ENCODE results near the gene MAGI1.
"Not testable (repeated sequence)": the region's sequence is repeated elsewhere in the genome, so short reads cannot be mapped to it uniquely, and the experiment has no call there.

The MAGI1 gene

GRCh38 chr3:66038726-66039589 lies at the start of gene MAGI1:
MAGI1 (minus strand) TSS chr3:66038918; CDS start chr3:66038308, 610 bp downstream.
- peak; percentile 92 to 94 for DNase-seq

- no peak for DNase-seq
Observed at GRCh38 chr3:66083784-66084213, 45.1 kb upstream of the MAGI1 start.

GRCh38 chr3:66083096-66083678 lies 44.5 kb upstream of the MAGI1 start:
- DNase-seq = no peak

- no peak for DNase-seq
Observed at GRCh38 chr3:66082679-66083078, 44.0 kb upstream of the MAGI1 start.

- no peak for DNase-seq
Observed at GRCh38 chr3:66080167-66080566, 41.4 kb upstream of the MAGI1 start.

GRCh38 chr3:66077973-66078372 lies 39.3 kb upstream of the MAGI1 start:
- DNase-seq = no peak

GRCh38 chr3:66076861-66077470 lies 38.2 kb upstream of the MAGI1 start:
- no peak for DNase-seq

- DNase-seq = no peak
Observed at GRCh38 chr3:66075281-66075680, 36.6 kb upstream of the MAGI1 start.

- DNase-seq = no peak
Observed at GRCh38 chr3:66073464-66074141, 34.9 kb upstream of the MAGI1 start.

GRCh38 chr3:66068255-66068654 lies 29.5 kb upstream of the MAGI1 start:
- DNase-seq = no peak

GRCh38 chr3:66066963-66067617 lies 28.4 kb upstream of the MAGI1 start:
- DNase-seq = no peak

- no peak for DNase-seq
Observed at GRCh38 chr3:66055289-66055688, 16.6 kb upstream of the MAGI1 start.

- no peak for DNase-seq
Observed at GRCh38 chr3:66053550-66054094, 14.9 kb upstream of the MAGI1 start.

- no peak for DNase-seq
Observed at GRCh38 chr3:66052721-66053549, 14.2 kb upstream of the MAGI1 start.

GRCh38 chr3:66050821-66051220 lies 12.1 kb upstream of the MAGI1 start:
- DNase-seq = no peak

GRCh38 chr3:66048051-66048395 lies 9.3 kb upstream of the MAGI1 start:
- DNase-seq = no peak

GRCh38 chr3:66047311-66048050 lies 8.8 kb upstream of the MAGI1 start:
- no peak for DNase-seq

- not testable (repeated sequence) for DNase-seq
Observed at GRCh38 chr3:66046321-66046720, 7.6 kb upstream of the MAGI1 start.

GRCh38 chr3:66041828-66042227 lies 3.1 kb upstream of the MAGI1 start:
- no peak for DNase-seq

- DNase-seq = no peak
Observed at GRCh38 chr3:66041116-66041515, 2.4 kb upstream of the MAGI1 start.

GRCh38 chr3:66039590-66039887 lies 821 bp upstream of the MAGI1 start:
- no peak for DNase-seq

Measured in hippocampal formation (tissue), 2 donors.